ENCODE measurements around the gene PIK3AP1. TPM values are rescaled to one million over a fixed set of nuclear protein-coding genes. Genes with fewer than 3 reads are reported as not detected.

Gene PIK3AP1
- total and polyA plus RNA-seq, 2 of the 4 experiments (the other 2 are of a cell fraction) = under 0.01 to 0.14 TPM

DNA sequence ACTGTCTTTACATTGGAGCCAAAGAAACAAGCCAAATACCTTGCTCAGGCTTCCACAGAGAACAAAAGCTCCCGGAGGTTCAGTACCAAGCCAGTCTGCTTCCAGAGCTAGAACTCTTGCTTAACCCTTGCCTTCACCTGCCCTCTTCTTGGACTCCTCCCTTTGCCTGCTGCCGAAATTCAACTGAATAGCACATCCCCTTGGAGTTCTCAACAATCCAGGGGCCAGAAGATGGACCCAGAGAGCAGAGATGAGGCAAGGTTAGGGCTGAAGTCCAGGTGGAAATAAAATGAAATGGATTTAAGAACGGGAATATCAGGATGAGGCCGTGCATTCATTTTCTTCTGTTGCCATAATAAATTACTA is 876 bp upstream of the PIK3AP1 start:
- in situ Hi-C loops (cut with MboI; ENCODE audit: low sequenced_read_pairs) (no loop called here), dilution Hi-C loops (cut with HindIII; ENCODE audit: low sequenced_read_pairs, unreplicated experiment) (no loop called here), intact Hi-C loops (cut with micrococcal nuclease) (no loop called here)
- Histone ChIP-seq H3K4me2 (ENCODE audit: low read depth, low read length) (no peak overlapping the region), H4K8ac (ENCODE audit: low read depth in 2 of 2, low read length in 2 of 2) (no peak overlapping the region), H2BK120ac (ENCODE audit: low read depth, low read length) (no peak overlapping the region), H3K27me3 (ENCODE audit: control insufficient read depth, insufficient read depth, low read length) (peaks cover 53% of the 10 kb centered on the region), H3K18ac (ENCODE audit: low read depth, low read length) (no peak overlapping the region), H3K9ac (ENCODE audit: low read depth, low read length) (no peak overlapping the region), H3K4me3 (ENCODE audit: insufficient read depth, low read depth, low read length) (no peak overlapping the region), H4K91ac (ENCODE audit: insufficient read depth, low read depth, low read length) (no peak overlapping the region), H3K14ac (replicated peaks; ENCODE audit: low read depth, low read length) (no peak overlapping the region), H3K4me1 (ENCODE audit: control insufficient read depth, insufficient read depth, low read length) (no peaks in the 10 kb centered on the region), H2AFZ (replicated peaks; ENCODE audit: low read length, poor library complexity) (peak overlapping the region; percentile 44), H3K79me1 (ENCODE audit: low read depth in 1 of 2, low read length in 2 of 2) (no peaks in the 10 kb centered on the region), H2BK5ac (ENCODE audit: low read depth, low read length, poor library complexity, severe bottlenecking) (no peak overlapping the region), H4K5ac (ENCODE audit: low read depth, low read length) (no peak overlapping the region), H3K36me3 (ENCODE audit: control insufficient read depth, insufficient read depth, low read length) (no peaks in the 10 kb centered on the region), H3K27ac (ENCODE audit: insufficient read depth, low read length) (no peak overlapping the region), H2BK15ac (ENCODE audit: low read depth, low read length) (no peak overlapping the region), H2AK9ac (replicated peaks; ENCODE audit: low read depth, low read length, poor library complexity) (no peak overlapping the region), H3K56ac (ENCODE audit: extremely low read depth, insufficient read depth, low read length) (no peak overlapping the region), H2AK5ac (ENCODE audit: low read depth, low read length) (no peak overlapping the region), H3K4ac (ENCODE audit: low read depth, low read length) (no peak overlapping the region), H3K9me1 (ENCODE audit: insufficient read depth, low read length) (no peaks in the 10 kb centered on the region), H4K20me1 (ENCODE audit: insufficient read depth, low read length) (no peaks in the 10 kb centered on the region), H3K23ac (ENCODE audit: low read depth, low read length) (no peak overlapping the region; the same call in 1 of the 2 replicates), H3K9me3 (ENCODE audit: control insufficient read depth, insufficient read depth, low read length) (no peaks in the 10 kb centered on the region), H2BK20ac (ENCODE audit: low read depth, low read length) (no peak overlapping the region)
- BruUV-seq (replicated peaks) = no TSS peak
- ATAC-seq (ENCODE audit: low read depth) = no peak
- TF ChIP-seq MXI1 (IDR thresholded peaks at IDR 0.05; ENCODE audit: borderline replicate concordance, low read depth, low read length) (no peak), FOS (IDR thresholded peaks at IDR 0.05; ENCODE audit: low read depth, low read length) (no peak), MAZ (IDR thresholded peaks at IDR 0.05; ENCODE audit: borderline replicate concordance, low read depth, low read length) (no peak)
- DNase-seq = no peak
- CTCF ChIA-PET = no interaction called here
- POLR2A ChIA-PET (ENCODE audit: unreplicated experiment) = no interaction called here
- WGBS, 2 experiments (ENCODE audit: extremely low coverage in 2 of 2, insufficient read length in 1 of 2) = no CpG with 5 or more reads among the region's 4 CpGs
